OCI-LY3 (cell line): ENCODE results near the gene SLC43A1.

Source experiments
- CTCF ChIP-seq: fragments of 200-600, 300-600 bp; sonication (generic); IDR thresholded peaks from 2 replicates; pipeline ENCODE4 v1.5.1; 2014; ENCODE audit warnings: antibody characterized with exemption, low read length, low read depth
- EZH2phosphoT487 ChIP-seq: fragments of 200-600 bp; shearing (Covaris generic); IDR thresholded peaks from 2 replicates; pipeline ENCODE4 v1.6.1; 2018; ENCODE audit warnings: antibody characterized with exemption, mixed run types, low read depth

DNA sequence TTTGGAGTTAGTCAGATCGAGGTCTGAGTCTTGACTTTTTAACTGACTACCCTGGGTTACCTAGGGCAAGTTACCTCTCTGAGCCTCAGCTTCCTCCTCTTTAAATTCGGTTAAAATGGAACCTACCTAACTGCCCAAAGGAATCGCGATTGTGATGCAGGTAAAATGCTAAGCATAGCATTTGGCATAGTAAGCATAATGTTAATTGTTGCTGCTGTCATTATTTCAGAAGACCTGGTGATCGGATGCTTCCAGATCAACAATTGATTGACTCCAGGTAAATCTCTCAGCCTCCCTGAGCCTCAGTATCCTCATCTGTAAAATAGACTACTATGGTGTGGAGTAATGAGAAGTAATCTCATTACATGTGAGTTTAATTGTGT is 550 bp upstream of the SLC43A1 start:
- no peak for TF ChIP-seq EZH2phosphoT487
- no peak for TF ChIP-seq CTCF
